GM23338 (cell line): ENCODE data around the gene TOM1. TPM values are rescaled to one million over a fixed set of nuclear protein-coding genes. Genes with fewer than 3 reads are reported as not detected.

ENCODE experiments used
- ATAC-seq: fragments of 200-7000 bp; cut with Tn5 transposase; 3 replicates; pipeline ENCODE4 v1.9.1; 2020
- DNase-seq: peaks from one replicate; pipeline ENCODE4 v3.0.0-alpha.2; 2015; ENCODE audit warnings: low spot score
- H2AFZ ChIP-seq: fragments of 200-600 bp; sonication (generic); 2 replicates; pipeline ENCODE4 v1.8.0; 2016; ENCODE audit warnings: antibody characterized with exemption, mild to moderate bottlenecking, moderate library complexity
- H3F3A ChIP-seq: fragments of 200-600 bp; sonication (generic); replicated peaks from 2 replicates; pipeline ENCODE4 v1.8.0; 2017; ENCODE audit warnings: antibody characterized with exemption, mixed run types, low read depth
- H3K27ac ChIP-seq: fragments of 200-600 bp; sonication (generic); 2 replicates; pipeline ENCODE4 v1.6.1; 2016; ENCODE audit warnings: low read depth
- H3K27me3 ChIP-seq: fragments of 200-600 bp; sonication (generic); 2 replicates; pipeline ENCODE4 v1.8.0; 2016; ENCODE audit warnings: mild to moderate bottlenecking, mixed run types, moderate library complexity; ENCODE audit not compliant: insufficient read depth
- H3K36me3 ChIP-seq: fragments of 200-600 bp; sonication (generic); 2 replicates; pipeline ENCODE4 v1.8.0; 2016; ENCODE audit warnings: mild to moderate bottlenecking; ENCODE audit not compliant: insufficient read depth
- H3K4me1 ChIP-seq: fragments of 200-600 bp; sonication (generic); 2 replicates; pipeline ENCODE4 v1.8.0; 2016; ENCODE audit warnings: mild to moderate bottlenecking, moderate library complexity; ENCODE audit not compliant: insufficient read depth
- H3K4me2 ChIP-seq: fragments of 200-600 bp; sonication (generic); 2 replicates; pipeline ENCODE4 v1.7.1; 2017; ENCODE audit warnings: mixed run types
- H3K4me3 ChIP-seq: fragments of 200-600 bp; sonication (generic); 2 replicates; pipeline ENCODE4 v1.6.1; 2016; ENCODE audit warnings: mixed run types
- H3K79me2 ChIP-seq: fragments of 200-600 bp; sonication (generic); replicated peaks from 2 replicates; pipeline ENCODE4 v1.8.0; 2017; ENCODE audit warnings: mild to moderate bottlenecking; ENCODE audit not compliant: insufficient read depth
- H3K9me2 ChIP-seq: fragments of 200-600 bp; sonication (generic); 2 replicates; pipeline ENCODE4 v1.8.0; 2017; ENCODE audit not compliant: insufficient read depth
- H4K20me1 ChIP-seq: fragments of 200-600 bp; sonication (generic); replicated peaks from 2 replicates; pipeline ENCODE4 v1.8.0; 2017; ENCODE audit warnings: mild to moderate bottlenecking; ENCODE audit not compliant: insufficient read depth
- H3K27ac Mint-ChIP-seq: 2 replicates; pipeline ENCODE4 v1.8.0; 2020; ENCODE audit warnings: inconsistent platforms, mild to moderate bottlenecking, moderate library complexity, mixed read lengths
- H3K27me3 Mint-ChIP-seq: 3 replicates; pipeline ENCODE4 v1.8.0; 2022; ENCODE audit warnings: low read depth, mild to moderate bottlenecking, moderate library complexity, mixed read lengths, inconsistent platforms; ENCODE audit not compliant: insufficient read depth, poor library complexity
- H3K36me3 Mint-ChIP-seq: 3 replicates; pipeline ENCODE4 v1.8.0; 2021; ENCODE audit warnings: low read depth, mild to moderate bottlenecking, inconsistent platforms, moderate library complexity, mixed read lengths
- H3K4me1 Mint-ChIP-seq: 3 replicates; pipeline ENCODE4 v1.8.0; 2020; ENCODE audit warnings: mild to moderate bottlenecking, inconsistent platforms, mixed read lengths
- H3K4me3 Mint-ChIP-seq: 3 replicates; pipeline ENCODE4 v1.8.0; 2021; ENCODE audit warnings: moderate library complexity, mild to moderate bottlenecking, inconsistent platforms, mixed read lengths
- H3K9me3 Mint-ChIP-seq: 3 replicates; pipeline ENCODE4 v1.8.0; 2020; ENCODE audit warnings: moderate library complexity, mild to moderate bottlenecking, inconsistent platforms, mixed read lengths
- ETS1 ChIP-seq: IDR thresholded peaks from 2 replicates; pipeline ENCODE4 v1.6.1; 2016; ENCODE audit warnings: antibody characterized with exemption
- EZH2 ChIP-seq: fragments of 200-600 bp; sonication (generic); IDR thresholded peaks from one replicate; pipeline ENCODE4 v1.8.0; 2017; ENCODE audit warnings: antibody characterized with exemption, mild to moderate bottlenecking, low read depth; ENCODE audit not compliant: unreplicated experiment
- EZH2phosphoT487 ChIP-seq: fragments of 200-600 bp; sonication (generic); IDR thresholded peaks from one replicate; pipeline ENCODE4 v1.8.1; 2018; ENCODE audit warnings: antibody characterized with exemption; ENCODE audit not compliant: unreplicated experiment
- JUNB ChIP-seq: IDR thresholded peaks from one replicate; pipeline ENCODE4 v1.6.1; 2016; ENCODE audit warnings: antibody characterized with exemption; ENCODE audit not compliant: unreplicated experiment
- NANOG ChIP-seq: IDR thresholded peaks from 2 replicates; pipeline ENCODE4 v1.6.1; 2016; ENCODE audit warnings: antibody characterized with exemption, borderline replicate concordance
- POLR2AphosphoS5 ChIP-seq: IDR thresholded peaks from 2 replicates; pipeline ENCODE4 v1.6.1; 2016; ENCODE audit warnings: antibody characterized with exemption, low read depth
- REST ChIP-seq: IDR thresholded peaks from one replicate; pipeline ENCODE4 v1.6.1; 2018; ENCODE audit warnings: antibody characterized with exemption; ENCODE audit not compliant: unreplicated experiment
- STAT1 ChIP-seq: IDR thresholded peaks from one replicate; pipeline ENCODE4 v1.6.1; 2016; ENCODE audit warnings: antibody characterized with exemption; ENCODE audit not compliant: unreplicated experiment
- ZNF331 ChIP-seq: fragments of 250-450 bp; sonication (Bioruptor Pico); IDR thresholded peaks from 2 replicates; pipeline ENCODE4 v1.5.0; 2020; ENCODE audit warnings: low read depth, mild to moderate bottlenecking, moderate library complexity
- polyA plus RNA-seq: library from polyadenylated mRNA; unstranded; fragments of >200 nt; fragmentation: Nextera tagmentation; extraction: Ambion mirVana; gene quantifications from 2 replicates; pipeline ENCODE4 v1.2.1, GENCODE V29; 2016
- total RNA-seq: library from RNA; depleted of rRNA; stranded (reverse); fragments of >200 nt; shearing (Covaris generic); gene quantifications from 2 replicates; pipeline ENCODE4 v1.2.3, GENCODE V29; 2014
- TF ChIP-seq, protein P1 (sequence below): fragments of 250-450 bp; sonication (Bioruptor Pico); IDR thresholded peaks from 2 replicates; pipeline ENCODE4 v1.5.0; 2020; ENCODE audit warnings: mild to moderate bottlenecking, moderate library complexity

Gene TOM1
- total and polyA plus RNA-seq, 2 experiments from 2014 or later = 10.9 to 17.8 TPM

DNA sequence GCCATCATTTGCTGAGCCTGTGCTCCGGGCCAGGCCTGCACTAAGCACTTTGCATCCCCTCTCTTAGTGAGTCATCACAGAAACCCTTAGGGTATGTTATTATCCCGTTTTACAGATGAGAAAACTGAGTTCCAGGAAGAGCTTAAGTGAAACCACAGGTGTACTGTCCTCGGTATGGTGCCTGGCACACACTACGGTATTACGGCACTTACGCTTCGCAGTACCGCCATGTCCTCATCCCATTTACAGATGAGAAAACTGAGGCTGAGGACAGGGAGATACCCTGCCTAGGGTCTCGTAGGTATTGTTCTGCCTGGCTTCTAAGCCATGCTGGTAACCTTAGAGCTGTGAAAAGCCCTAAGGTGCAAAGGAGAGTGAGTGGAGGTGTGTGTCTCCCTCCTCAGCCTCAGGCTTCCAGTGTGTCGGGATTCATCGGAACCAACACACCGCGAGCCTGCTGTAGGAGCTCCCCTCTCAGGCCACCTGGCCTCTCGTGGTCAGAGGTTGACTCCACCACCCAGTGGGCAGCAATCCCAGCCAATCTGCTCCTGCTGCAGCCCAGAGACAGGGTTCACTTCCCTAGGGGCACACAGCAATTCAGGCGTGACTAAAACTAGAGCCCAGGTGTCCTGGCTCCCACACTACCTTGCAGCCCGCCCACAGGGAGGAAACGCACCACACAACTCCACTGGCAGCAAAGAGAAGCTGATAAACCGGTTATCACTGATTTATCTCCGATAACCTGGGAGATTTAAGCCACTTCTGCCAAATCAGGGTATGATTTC, 41.6 kb downstream of the TOM1 start (continued):
- TF ChIP-seq, protein P1, sequence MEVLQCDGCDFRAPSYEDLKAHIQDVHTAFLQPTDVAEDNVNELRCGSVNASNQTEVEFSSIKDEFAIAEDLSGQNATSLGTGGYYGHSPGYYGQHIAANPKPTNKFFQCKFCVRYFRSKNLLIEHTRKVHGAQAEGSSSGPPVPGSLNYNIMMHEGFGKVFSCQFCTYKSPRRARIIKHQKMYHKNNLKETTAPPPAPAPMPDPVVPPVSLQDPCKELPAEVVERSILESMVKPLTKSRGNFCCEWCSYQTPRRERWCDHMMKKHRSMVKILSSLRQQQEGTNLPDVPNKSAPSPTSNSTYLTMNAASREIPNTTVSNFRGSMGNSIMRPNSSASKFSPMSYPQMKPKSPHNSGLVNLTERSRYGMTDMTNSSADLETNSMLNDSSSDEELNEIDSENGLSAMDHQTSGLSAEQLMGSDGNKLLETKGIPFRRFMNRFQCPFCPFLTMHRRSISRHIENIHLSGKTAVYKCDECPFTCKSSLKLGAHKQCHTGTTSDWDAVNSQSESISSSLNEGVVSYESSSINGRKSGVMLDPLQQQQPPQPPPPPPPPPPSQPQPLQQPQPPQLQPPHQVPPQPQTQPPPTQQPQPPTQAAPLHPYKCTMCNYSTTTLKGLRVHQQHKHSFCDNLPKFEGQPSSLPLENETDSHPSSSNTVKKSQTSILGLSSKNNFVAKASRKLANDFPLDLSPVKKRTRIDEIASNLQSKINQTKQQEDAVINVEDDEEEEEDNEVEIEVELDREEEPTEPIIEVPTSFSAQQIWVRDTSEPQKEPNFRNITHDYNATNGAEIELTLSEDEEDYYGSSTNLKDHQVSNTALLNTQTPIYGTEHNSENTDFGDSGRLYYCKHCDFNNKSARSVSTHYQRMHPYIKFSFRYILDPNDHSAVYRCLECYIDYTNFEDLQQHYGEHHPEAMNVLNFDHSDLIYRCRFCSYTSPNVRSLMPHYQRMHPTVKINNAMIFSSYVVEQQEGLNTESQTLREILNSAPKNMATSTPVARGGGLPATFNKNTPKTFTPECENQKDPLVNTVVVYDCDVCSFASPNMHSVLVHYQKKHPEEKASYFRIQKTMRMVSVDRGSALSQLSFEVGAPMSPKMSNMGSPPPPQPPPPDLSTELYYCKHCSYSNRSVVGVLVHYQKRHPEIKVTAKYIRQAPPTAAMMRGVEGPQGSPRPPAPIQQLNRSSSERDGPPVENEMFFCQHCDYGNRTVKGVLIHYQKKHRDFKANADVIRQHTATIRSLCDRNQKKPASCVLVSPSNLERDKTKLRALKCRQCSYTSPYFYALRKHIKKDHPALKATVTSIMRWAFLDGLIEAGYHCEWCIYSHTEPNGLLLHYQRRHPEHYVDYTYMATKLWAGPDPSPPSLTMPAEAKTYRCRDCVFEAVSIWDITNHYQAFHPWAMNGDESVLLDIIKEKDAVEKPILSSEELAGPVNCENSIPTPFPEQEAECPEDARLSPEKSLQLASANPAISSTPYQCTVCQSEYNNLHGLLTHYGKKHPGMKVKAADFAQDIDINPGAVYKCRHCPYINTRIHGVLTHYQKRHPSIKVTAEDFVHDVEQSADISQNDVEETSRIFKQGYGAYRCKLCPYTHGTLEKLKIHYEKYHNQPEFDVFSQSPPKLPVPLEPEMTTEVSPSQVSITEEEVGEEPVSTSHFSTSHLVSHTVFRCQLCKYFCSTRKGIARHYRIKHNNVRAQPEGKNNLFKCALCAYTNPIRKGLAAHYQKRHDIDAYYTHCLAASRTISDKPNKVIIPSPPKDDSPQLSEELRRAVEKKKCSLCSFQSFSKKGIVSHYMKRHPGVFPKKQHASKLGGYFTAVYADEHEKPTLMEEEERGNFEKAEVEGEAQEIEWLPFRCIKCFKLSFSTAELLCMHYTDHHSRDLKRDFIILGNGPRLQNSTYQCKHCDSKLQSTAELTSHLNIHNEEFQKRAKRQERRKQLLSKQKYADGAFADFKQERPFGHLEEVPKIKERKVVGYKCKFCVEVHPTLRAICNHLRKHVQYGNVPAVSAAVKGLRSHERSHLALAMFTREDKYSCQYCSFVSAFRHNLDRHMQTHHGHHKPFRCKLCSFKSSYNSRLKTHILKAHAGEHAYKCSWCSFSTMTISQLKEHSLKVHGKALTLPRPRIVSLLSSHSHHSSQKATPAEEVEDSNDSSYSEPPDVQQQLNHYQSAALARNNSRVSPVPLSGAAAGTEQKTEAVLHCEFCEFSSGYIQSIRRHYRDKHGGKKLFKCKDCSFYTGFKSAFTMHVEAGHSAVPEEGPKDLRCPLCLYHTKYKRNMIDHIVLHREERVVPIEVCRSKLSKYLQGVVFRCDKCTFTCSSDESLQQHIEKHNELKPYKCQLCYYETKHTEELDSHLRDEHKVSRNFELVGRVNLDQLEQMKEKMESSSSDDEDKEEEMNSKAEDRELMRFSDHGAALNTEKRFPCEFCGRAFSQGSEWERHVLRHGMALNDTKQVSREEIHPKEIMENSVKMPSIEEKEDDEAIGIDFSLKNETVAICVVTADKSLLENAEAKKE (CRISPR knock-in tag) = no peak
- no peak for TF ChIP-seq POLR2AphosphoS5
- no peak for TF ChIP-seq STAT1
- no peak for TF ChIP-seq ETS1

- H3K27ac ChIP-seq = no peak overlapping the region
- H3K4me3 ChIP-seq = no peak overlapping the region
- Mint-ChIP-seq H3K4me1 (peaks cover 5% of the 10 kb centered on the region; the same call in 2 of the 3 replicates), H3K27ac (no peak overlapping the region), H3K27me3 (peaks cover 10% of the 10 kb centered on the region), H3K4me3 (no peak overlapping the region), H3K9me3 (no peaks in the 10 kb centered on the region), H3K36me3 (peaks cover 8% of the 10 kb centered on the region; the same call in 2 of the 3 replicates)
- no peaks in the 10 kb centered on the region for H3K79me2 ChIP-seq
- no peaks in the 10 kb centered on the region for H3K9me2 ChIP-seq
- H3K4me2 ChIP-seq = no peak overlapping the region
- no peak overlapping the region for H2AFZ ChIP-seq
- H3F3A ChIP-seq = no peaks in the 10 kb centered on the region
- no peaks in the 10 kb centered on the region for H3K4me1 ChIP-seq
- H4K20me1 ChIP-seq = no peaks in the 10 kb centered on the region
- no peaks in the 10 kb centered on the region for H3K27me3 ChIP-seq
- ATAC-seq (no peak), DNase-seq (no peak)
- H3K36me3 ChIP-seq = no peaks in the 10 kb centered on the region
- no peak for TF ChIP-seq JUNB
- no peak for TF ChIP-seq ZNF331 (CRISPR knock-in tag)
- no peak for TF ChIP-seq POLR2AphosphoS5
- no peak for TF ChIP-seq ETS1
- no peak for TF ChIP-seq EZH2phosphoT487
- TF ChIP-seq EZH2 = no peak
- no peak for TF ChIP-seq REST
- no peak for TF ChIP-seq NANOG
These were observed 42.7 kb downstream of the TOM1 start for GRCh38 chr22:35342390-35342789.
